ENCODE results near the gene CENPX.

DNA sequence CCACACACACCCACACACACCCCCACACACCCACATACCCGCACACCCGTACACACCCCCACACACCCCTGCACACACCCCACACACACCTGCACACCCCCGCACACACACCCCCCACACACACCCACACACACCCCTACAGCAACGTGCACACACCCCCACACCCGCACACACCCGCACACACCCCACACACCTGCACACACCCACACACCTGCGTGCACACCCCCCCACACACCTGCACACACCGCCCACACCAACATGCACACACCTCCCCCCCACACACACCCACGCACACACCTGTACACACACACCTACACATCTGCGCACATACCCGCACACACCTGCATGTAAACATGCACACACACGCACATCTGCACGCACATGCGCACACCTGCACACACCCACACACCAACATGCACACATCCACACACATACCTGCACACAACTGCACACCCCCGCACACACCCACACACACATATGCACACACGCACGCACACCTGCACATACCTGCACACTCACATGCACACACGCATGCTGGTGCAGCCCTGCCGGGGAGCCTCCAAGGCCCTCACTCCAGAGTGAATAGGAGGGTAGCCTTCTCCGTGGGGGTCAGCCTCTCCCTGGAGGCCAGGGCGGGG lies 37.8 kb downstream of the CENPX start:
- TF ChIP-seq SP1 (IDR thresholded peaks at IDR 0.05) (no peak), FOXA1 (IDR thresholded peaks at IDR 0.05) (no peak), ARNT (IDR thresholded peaks at IDR 0.05) (no peak), HDGF (IDR thresholded peaks at IDR 0.05; ENCODE audit: borderline replicate concordance) (no peak), NFRKB (IDR thresholded peaks at IDR 0.05) (no peak), ZNF384 (IDR thresholded peaks at IDR 0.05) (no peak), ELF4 (IDR thresholded peaks at IDR 0.05) (no peak), SUZ12 (IDR thresholded peaks at IDR 0.05) (no peak), FOXM1 (IDR thresholded peaks at IDR 0.05; ENCODE audit: borderline replicate concordance) (no peak)
- TF ChIP-seq, protein P1, sequence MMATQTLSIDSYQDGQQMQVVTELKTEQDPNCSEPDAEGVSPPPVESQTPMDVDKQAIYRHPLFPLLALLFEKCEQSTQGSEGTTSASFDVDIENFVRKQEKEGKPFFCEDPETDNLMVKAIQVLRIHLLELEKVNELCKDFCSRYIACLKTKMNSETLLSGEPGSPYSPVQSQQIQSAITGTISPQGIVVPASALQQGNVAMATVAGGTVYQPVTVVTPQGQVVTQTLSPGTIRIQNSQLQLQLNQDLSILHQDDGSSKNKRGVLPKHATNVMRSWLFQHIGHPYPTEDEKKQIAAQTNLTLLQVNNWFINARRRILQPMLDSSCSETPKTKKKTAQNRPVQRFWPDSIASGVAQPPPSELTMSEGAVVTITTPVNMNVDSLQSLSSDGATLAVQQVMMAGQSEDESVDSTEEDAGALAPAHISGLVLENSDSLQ (IDR thresholded peaks at IDR 0.05) = no peak
